Measurements from ENCODE around the gene ASH1L.
"Not testable (repeated sequence)": the region's sequence is repeated elsewhere in the genome, so short reads cannot be mapped to it uniquely, and the experiment has no call there.

ASH1L gene, protein sequence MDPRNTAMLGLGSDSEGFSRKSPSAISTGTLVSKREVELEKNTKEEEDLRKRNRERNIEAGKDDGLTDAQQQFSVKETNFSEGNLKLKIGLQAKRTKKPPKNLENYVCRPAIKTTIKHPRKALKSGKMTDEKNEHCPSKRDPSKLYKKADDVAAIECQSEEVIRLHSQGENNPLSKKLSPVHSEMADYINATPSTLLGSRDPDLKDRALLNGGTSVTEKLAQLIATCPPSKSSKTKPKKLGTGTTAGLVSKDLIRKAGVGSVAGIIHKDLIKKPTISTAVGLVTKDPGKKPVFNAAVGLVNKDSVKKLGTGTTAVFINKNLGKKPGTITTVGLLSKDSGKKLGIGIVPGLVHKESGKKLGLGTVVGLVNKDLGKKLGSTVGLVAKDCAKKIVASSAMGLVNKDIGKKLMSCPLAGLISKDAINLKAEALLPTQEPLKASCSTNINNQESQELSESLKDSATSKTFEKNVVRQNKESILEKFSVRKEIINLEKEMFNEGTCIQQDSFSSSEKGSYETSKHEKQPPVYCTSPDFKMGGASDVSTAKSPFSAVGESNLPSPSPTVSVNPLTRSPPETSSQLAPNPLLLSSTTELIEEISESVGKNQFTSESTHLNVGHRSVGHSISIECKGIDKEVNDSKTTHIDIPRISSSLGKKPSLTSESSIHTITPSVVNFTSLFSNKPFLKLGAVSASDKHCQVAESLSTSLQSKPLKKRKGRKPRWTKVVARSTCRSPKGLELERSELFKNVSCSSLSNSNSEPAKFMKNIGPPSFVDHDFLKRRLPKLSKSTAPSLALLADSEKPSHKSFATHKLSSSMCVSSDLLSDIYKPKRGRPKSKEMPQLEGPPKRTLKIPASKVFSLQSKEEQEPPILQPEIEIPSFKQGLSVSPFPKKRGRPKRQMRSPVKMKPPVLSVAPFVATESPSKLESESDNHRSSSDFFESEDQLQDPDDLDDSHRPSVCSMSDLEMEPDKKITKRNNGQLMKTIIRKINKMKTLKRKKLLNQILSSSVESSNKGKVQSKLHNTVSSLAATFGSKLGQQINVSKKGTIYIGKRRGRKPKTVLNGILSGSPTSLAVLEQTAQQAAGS (N-terminal part only)

GRCh38 chr1:155562581-155563376, at the start of gene ASH1L:
Gene ASH1L, minus strand, starts transcription at chr1:155562803. Its CDS starts 41,284 bp downstream, at chr1:155521519.
- DNase-seq, result peak; percentile 98

DNA sequence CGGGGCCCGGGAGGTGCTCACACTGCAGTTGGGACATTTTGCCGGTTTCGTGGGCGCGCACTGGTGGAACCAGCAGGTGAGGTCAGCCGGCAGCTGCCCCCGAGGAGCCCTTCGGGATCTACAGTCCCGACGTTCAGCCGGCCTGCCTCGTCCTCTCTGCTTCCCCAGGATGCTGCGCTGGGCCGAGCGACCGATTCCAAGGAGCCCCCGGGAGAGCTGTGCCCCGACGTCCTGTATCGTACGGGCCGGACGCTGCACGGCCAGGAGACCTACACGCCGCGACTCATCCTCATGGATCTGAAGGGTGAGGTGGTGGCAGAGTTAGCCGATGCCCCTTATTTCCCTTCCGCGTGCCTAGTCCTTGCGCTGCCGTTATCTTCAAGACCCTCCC, 47.6 kb upstream of the ASH1L start:
- DNase-seq, result not testable (repeated sequence)

GRCh38 chr1:155609515-155610256, 47.1 kb upstream of the ASH1L start, which contains the start of gene MSTO1:
Gene MSTO1, plus strand, starts transcription at chr1:155610218. Its CDS starts 31 bp downstream, at chr1:155610249.
- peak; percentile 99 for DNase-seq

- peak; percentile 9 for DNase-seq
Measured at GRCh38 chr1:155608888-155609225, 46.3 kb upstream of the ASH1L start.

DNA sequence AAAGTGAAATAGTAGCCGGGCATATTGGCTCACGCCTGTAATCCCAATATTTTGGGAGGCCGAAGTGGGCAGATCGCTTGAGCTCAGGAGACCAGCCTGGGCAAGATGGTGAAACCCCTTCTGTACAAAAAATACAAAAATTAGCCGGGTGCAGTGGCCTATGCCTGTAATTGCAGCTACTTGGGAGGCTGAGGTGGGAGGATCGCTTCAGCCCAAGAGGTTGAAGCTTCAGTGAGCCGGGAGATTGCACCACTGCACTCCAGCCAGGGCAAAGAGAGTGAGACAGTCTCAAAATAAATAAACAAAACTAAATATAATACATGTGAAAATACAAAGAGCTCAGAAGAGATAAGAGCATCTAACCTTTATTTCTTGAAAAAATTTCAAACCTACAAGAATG, 45.1 kb upstream of the ASH1L start:
- DNase-seq, result no peak

DNA sequence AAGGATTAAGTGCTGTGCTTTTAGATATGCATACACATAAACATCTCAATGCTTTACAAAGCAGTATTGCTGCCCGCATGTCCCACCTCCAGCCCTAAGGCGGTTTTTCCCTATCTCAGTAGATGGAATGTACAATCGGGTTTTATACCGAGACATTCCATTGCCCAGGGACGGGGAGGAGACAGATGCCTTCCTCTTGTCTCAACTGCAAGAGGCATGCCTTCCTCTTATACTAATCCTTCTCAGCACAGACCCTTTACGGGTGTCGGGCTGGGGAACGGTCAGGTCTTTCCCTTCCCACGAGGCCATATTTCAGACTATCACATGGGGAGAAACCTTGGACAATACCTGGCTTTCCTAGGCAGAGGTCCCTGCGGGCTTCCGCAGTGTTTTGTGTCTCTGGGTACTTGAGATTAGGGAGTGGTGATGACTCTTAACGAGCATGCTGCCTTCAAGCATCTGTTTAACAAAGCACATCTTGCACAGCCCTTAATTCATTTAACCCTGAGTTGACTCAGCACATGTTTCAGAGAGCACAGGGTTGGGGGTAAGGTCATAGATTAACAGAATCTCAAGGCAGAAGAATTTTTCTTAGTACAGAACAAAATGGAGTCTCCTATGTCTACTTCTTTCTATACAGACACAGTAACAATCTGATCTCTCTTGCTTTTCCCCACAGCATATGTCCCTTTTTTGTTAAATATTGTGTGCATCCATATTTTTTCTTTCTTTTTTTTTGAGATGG, 37.4 kb upstream of the ASH1L start:
- DNase-seq, result not testable (repeated sequence)

DNA sequence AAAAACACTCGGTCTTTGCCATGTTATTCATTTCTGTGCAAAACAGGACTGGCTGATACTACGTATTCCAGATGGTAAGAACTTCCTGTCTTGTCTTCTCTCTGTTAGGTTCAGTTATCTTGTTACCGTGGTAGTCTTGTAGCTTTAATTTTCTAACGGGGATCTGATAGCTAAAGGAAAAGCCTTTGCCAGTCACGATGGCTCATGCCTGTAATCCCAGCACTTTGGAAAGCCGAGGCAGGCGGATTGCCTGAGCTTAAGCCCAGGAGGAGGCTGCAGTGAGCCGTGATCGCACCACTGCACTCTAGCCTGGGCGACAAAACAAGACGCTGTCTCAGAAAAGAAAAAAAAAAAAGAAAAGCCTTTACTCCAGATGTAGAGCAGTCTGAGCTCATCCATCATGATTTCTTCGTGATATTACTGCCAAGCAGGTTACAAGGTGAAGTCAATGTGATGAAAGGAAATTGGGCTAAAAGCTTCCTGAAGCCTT, 36.3 kb upstream of the ASH1L start:
- DNase-seq, result peak; percentile 51

GRCh38 chr1:155596864-155597263, 34.3 kb upstream of the ASH1L start:
- no peak for DNase-seq

DNA sequence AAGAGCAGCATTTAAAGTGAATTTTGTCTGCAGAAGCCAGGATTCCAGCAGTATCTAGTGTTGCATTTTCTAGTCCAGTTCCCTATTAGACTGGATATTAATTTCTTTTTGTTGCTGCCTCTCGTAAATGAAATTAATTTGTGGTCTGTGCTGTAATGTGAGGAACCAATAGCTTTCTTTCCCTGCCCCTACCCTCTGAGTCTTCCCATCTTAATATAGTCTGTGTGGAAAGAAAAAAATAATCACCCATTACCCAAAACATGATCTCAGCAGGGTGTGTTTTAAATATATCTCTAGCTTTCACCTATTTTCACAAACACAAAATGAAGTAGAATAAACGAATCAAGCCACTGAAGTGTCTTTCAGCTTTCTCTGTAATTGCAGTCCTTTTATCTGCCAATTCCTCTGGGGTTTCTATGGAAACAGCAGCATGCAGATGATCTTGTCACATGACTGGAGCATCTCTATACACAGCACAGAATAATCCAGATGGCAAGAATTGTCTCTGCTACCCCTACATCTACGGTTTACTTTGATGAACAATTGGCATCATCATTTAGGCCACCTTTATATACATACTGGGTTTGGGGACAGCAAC, 33.4 kb upstream of the ASH1L start:
- DNase-seq, result not testable (repeated sequence)

GRCh38 chr1:155591770-155592169, 29.2 kb upstream of the ASH1L start:
- DNase-seq, result peak; percentile 80

GRCh38 chr1:155590516-155591247, 28.1 kb upstream of the ASH1L start:
- DNase-seq, result not testable (repeated sequence)

DNA sequence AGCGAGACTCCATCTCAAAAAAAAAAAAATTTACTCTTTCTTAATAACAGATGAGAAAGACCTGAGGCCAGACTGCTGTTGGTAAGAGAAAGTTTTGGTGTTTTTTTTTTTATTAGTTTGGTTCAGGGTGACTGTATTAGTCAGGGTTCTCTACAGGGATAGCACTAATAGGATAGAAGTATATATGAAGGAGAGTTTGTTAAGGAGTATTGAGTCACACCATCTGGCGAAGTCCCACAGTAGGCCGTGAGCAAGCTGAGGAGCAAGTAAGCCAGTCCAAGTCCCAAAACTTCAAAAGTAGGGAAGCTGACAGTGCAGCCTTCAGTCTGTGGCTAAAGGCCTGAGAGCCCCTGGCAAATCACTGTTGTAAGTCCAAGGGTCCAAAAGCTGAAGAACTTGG, 26.7 kb upstream of the ASH1L start:
- DNase-seq, result not testable (repeated sequence)

- not testable (repeated sequence) for DNase-seq
Measured at GRCh38 chr1:155583846-155584245, 21.2 kb upstream of the ASH1L start.

DNA sequence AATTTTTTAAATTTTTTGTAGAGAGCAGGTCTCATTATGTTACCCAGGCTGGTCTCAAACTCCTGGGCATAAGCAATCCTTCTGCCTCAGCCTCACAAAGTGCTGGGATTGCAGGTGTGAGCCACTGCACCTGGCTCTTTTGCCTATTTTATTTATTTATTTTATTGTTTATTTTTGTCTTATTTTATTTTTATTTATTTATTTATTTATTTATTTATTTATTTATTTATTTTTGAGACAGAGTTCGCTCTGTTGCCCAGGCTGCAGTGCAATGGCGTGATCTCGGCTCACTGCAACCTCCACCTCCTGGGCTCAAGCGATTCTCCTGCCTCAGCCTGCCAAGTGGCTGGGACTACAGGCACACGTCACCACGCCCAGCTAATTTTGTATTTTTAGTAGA, 13.0 kb upstream of the ASH1L start:
- DNase-seq, result not testable (repeated sequence)

DNA sequence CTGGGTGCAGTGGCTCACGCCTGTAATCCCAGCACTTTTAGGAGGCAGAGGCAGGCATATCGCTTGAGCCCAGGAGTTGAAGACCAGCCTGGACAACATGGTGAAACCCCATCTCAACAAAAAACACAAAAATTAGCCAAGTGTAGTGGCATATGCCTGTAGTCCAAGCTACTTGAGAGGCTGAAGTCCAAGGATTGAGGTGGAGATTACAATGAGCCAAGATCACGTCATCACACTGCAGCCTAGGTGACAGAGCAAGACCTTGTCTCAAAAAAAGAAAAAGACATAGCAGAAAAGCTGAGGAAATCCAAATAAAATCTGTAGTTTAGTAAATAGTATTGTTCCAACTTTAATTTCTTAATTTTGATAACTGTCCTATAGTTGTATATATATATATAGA, 11.5 kb upstream of the ASH1L start:
- DNase-seq, result no peak

DNA sequence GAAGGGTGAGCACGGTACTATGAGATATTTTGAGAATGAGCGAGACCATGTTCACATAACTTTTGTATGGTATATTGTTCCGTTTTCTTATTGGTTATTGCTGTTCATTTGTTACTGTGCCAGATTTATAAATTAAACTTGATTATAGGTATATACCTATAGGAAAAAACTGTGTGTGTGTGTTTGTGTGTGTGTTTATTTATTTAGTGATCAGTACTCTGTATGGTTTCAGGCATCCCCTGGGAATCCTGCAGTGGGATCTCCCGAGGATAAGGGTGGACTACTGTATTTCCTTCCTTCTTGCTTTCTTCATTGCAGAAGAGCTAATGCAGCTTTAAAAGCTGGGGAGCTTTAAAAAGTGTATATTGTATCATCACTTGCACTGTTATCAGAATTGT, 8.0 kb upstream of the ASH1L start:
- no peak for DNase-seq

DNA sequence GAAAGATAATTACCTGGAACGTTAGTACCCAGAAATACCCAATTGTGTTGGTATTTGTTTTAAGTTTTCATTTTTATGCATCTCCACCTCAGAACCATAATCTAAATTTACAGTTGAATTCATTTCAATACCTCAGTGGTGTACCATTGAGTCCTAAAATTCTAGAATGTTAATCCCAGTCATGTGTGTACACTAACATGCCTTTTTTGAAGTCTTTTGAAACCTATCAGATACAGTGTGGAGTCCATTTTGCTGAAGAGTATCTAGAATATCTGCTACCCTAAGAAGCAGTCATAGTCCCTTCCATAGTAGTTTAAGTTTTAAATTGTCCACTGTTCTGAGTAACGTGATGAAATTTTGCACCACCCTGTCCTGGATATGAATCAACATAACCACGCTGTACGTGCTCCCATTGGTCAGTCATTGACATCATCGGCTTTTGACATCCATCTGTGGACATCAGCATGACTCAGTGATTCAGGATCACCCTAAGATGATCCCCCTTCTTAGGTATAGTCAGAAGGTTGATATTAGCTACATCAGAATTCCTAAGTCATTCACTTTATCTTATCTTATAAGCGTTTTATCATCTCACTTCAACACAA, 7.5 kb upstream of the ASH1L start:
- no peak for DNase-seq

GRCh38 chr1:155563377-155564022, 897 bp upstream of the ASH1L start:
- DNase-seq, result not testable (repeated sequence)

Measured in NCI-H69 (cell line).